BE2C (cell line): ENCODE data around the gene MPPED1.

Experiments used
- DNase-seq: peaks from one replicate; pipeline ENCODE4 v3.0.0-alpha.2; 2020
- H3K27me3 ChIP-seq: fragments of 250-450 bp; sonication (Bioruptor Pico); 2 replicates; pipeline ENCODE4 v1.5.1; 2020; ENCODE audit warnings: mild to moderate bottlenecking
- H3K36me3 ChIP-seq: fragments of 250-450 bp; sonication (Bioruptor Pico); 2 replicates; pipeline ENCODE4 v1.5.1; 2020; ENCODE audit warnings: mild to moderate bottlenecking
- H3K4me1 ChIP-seq: fragments of 250-450 bp; sonication (Bioruptor Pico); 2 replicates; pipeline ENCODE4 v1.5.1; 2020
- H3K4me3 ChIP-seq: 2 replicates; pipeline ENCODE4 v1.5.1; 2011; ENCODE audit warnings: low read depth, low read length
- H3K9me3 ChIP-seq: fragments of 250-450 bp; sonication (Bioruptor Pico); 2 replicates; pipeline ENCODE4 v1.5.1; 2020
- CTCF ChIP-seq: IDR thresholded peaks from 2 replicates; pipeline ENCODE4 v1.5.1; 2012; ENCODE audit warnings: mild to moderate bottlenecking, low read depth, low read length

Gene MPPED1

GRCh38 chr22:43510281-43511070 lies 98.7 kb downstream of the MPPED1 start:
- no peak for DNase-seq
- no peak for TF ChIP-seq CTCF
- Histone ChIP-seq H3K9me3 (no peaks in the 10 kb centered on the region), H3K4me3 (no peak overlapping the region), H3K36me3 (no peaks in the 10 kb centered on the region), H3K4me1 (no peaks in the 10 kb centered on the region), H3K27me3 (no peaks in the 10 kb centered on the region)

GRCh38 chr22:43511276-43511910 lies 99.6 kb downstream of the MPPED1 start:
- no peaks in the 10 kb centered on the region for H3K36me3 ChIP-seq
- no peak for TF ChIP-seq CTCF
- H3K4me1 ChIP-seq, result no peaks in the 10 kb centered on the region
- H3K4me3 ChIP-seq, result no peak overlapping the region
- no peak for DNase-seq
- no peaks in the 10 kb centered on the region for H3K27me3 ChIP-seq
- H3K9me3 ChIP-seq, result no peaks in the 10 kb centered on the region

GRCh38 chr22:43512279-43512678 lies 100.5 kb downstream of the MPPED1 start:
- H3K27me3 ChIP-seq, result no peaks in the 10 kb centered on the region
- no peaks in the 10 kb centered on the region for H3K4me1 ChIP-seq
- no peak for TF ChIP-seq CTCF
- no peaks in the 10 kb centered on the region for H3K36me3 ChIP-seq
- no peaks in the 10 kb centered on the region for H3K9me3 ChIP-seq
- H3K4me3 ChIP-seq, result no peak overlapping the region
- DNase-seq, result no peak

- Histone ChIP-seq H3K4me3 (no peak overlapping the region), H3K9me3 (no peaks in the 10 kb centered on the region), H3K36me3 (no peaks in the 10 kb centered on the region), H3K4me1 (no peaks in the 10 kb centered on the region), H3K27me3 (no peaks in the 10 kb centered on the region)
- DNase-seq, result no peak
- no peak for TF ChIP-seq CTCF
Observed at GRCh38 chr22:43514476-43515157, 102.8 kb downstream of the MPPED1 start.

GRCh38 chr22:43515411-43515810 lies 103.6 kb downstream of the MPPED1 start:
- no peaks in the 10 kb centered on the region for H3K27me3 ChIP-seq
- H3K9me3 ChIP-seq, result no peaks in the 10 kb centered on the region
- no peak overlapping the region for H3K4me3 ChIP-seq
- TF ChIP-seq CTCF, result no peak
- H3K36me3 ChIP-seq, result no peaks in the 10 kb centered on the region
- H3K4me1 ChIP-seq, result peaks cover under 1% of the 10 kb centered on the region; the same call in 1 of the 2 replicates
- no peak for DNase-seq
